Spleen (tissue), 11 donors: ENCODE measurements around the gene FBXL16. TPM values are rescaled to one million over a fixed set of nuclear protein-coding genes. Genes with fewer than 3 reads are reported as not detected.

Experiments
- DNase-seq: peaks from one replicate; pipeline ENCODE4 v3.0.0-alpha.2; 2020
- H3K27ac ChIP-seq, 8 donors: fragments of 200-600 bp; sonication (generic) in 7 of 8; 1 replicate in 4 of 8; 2 replicates in 4 of 8; pipeline versions ENCODE4 v1.5.0 to v1.8.0; 2016 to 2021; ENCODE audit warnings: inconsistent platforms in 4 of 8, mild to moderate bottlenecking in 4 of 8, moderate library complexity in 1 of 8
- H3K27me3 ChIP-seq, 7 donors: fragments of 200-600 bp; sonication (generic) in 6 of 7; replicated peaks in 1 of 7; 1 replicate in 4 of 7; 2 replicates in 3 of 7; pipeline versions ENCODE4 v1.5.0 to v1.8.0; 2016 to 2021; ENCODE audit warnings: inconsistent platforms in 3 of 7, mild to moderate bottlenecking in 1 of 7
- H3K36me3 ChIP-seq, 6 donors: fragments of 200-600 bp; sonication (generic) in 5 of 6; 1 replicate in 4 of 6; 2 replicates in 2 of 6; pipeline versions ENCODE4 v1.5.0 to v1.8.0; 2016 to 2021; ENCODE audit warnings: inconsistent platforms in 2 of 6
- H3K4me1 ChIP-seq, 6 donors: fragments of 200-600 bp; sonication (generic) in 5 of 6; 1 replicate in 3 of 6; 2 replicates in 3 of 6; pipeline versions ENCODE4 v1.5.0 to v1.8.0; 2016 to 2021; ENCODE audit warnings: inconsistent platforms in 3 of 6
- H3K4me3 ChIP-seq, 8 donors: fragments of 200-600 bp; sonication (generic) in 7 of 8; 1 replicate in 4 of 8; 2 replicates in 4 of 8; pipeline versions ENCODE4 v1.5.0 to v1.8.0; 2016 to 2021; ENCODE audit warnings: inconsistent platforms in 4 of 8, mild to moderate bottlenecking in 4 of 8, moderate library complexity in 2 of 8
- H3K9me3 ChIP-seq, 8 donors: fragments of 200-600 bp; sonication (generic) in 7 of 8; 1 replicate in 4 of 8; 2 replicates in 4 of 8; pipeline versions ENCODE4 v1.5.0 to v1.8.0; 2016 to 2021; ENCODE audit warnings: inconsistent platforms in 4 of 8
- CTCF ChIP-seq, 11 experiments: fragments of 200-600 bp in 7 of 11; fragments of 450-650 bp in 4 of 11; sonication (generic) in 4 of 11; IDR thresholded peaks in 8 of 11; conservative IDR thresholded peaks in 3 of 11; 1 replicate in 7 of 11; 2 replicates in 4 of 11; pipeline versions ENCODE4 v1.4.0 to v1.8.0; 2016 to 2021; ENCODE audit warnings: antibody characterized with exemption in 11 of 11, inconsistent platforms in 4 of 11, mild to moderate bottlenecking in 1 of 11
- POLR2A ChIP-seq, 3 donors: fragments of 450-650 bp; IDR thresholded peaks; one replicate each; pipeline ENCODE4 v1.5.1; 2017; ENCODE audit warnings: antibody characterized with exemption in 3 of 3, mild to moderate bottlenecking in 1 of 3
- POLR2AphosphoS5 ChIP-seq, 3 donors: sonication (generic); formaldehyde crosslinking; IDR thresholded peaks; one replicate each; pipeline ENCODE4 v1.5.1; 2017; ENCODE audit warnings: antibody characterized with exemption in 3 of 3
- WGBS, 5 donors: extraction: QIAGEN DNeasy Blood & Tissue Kit in 3 of 5; methylation state at CpG; one replicate each; pipeline versions ENCODE4 v1.1.5 to v1.1.7; 2013 to 2018; 5-methylcytosine and 5-hydroxymethylcytosine counted together
- intact Hi-C: fragments of 100-400 bp; cut with DNase I; formaldehyde crosslinking; loops from one replicate; pipeline ENCODE4 v1.15.0; 2023; ENCODE audit warnings: low total_unique reads
- polyA plus RNA-seq, 3 donors: library from polyadenylated mRNA; stranded (reverse); fragments of 200-250 nt; gene quantifications; one replicate each; pipeline ENCODE4 v1.2.1, GENCODE V29; 2013
- total RNA-seq, 7 donors: library from RNA; depleted of rRNA in 3 of 7; stranded (reverse); fragments of >200 nt in 3 of 7; fragmentation: NEBNext Ultra II Directional in 4 of 7; extraction: Animal tissue kit (Norgen Biotek cat#: 25700) in 4 of 7; gene quantifications; one replicate each; pipeline versions ENCODE4 v1.1.0 to v1.2.1, GENCODE V29; 2016 to 2021
- donor health status: healthy with polysubstance abuse.
- donor health status: DM: no; HTN: no; CAD: no; lungs with moderate emphysema.
- donor health status: DM: no; HTN: no; CAD: no.
- donor health status: Bipolar disorder and iron deficiency.
- donor health status: healthy.
- donor health status: DM: no; HTN: no; CAD: no.
- donor health status: DM: yes; HTN: yes; CAD: no.

Gene FBXL16
- total and polyA plus RNA-seq, 10 donors: 0.48 to 2.6 (median 1.5) TPM

DNA sequence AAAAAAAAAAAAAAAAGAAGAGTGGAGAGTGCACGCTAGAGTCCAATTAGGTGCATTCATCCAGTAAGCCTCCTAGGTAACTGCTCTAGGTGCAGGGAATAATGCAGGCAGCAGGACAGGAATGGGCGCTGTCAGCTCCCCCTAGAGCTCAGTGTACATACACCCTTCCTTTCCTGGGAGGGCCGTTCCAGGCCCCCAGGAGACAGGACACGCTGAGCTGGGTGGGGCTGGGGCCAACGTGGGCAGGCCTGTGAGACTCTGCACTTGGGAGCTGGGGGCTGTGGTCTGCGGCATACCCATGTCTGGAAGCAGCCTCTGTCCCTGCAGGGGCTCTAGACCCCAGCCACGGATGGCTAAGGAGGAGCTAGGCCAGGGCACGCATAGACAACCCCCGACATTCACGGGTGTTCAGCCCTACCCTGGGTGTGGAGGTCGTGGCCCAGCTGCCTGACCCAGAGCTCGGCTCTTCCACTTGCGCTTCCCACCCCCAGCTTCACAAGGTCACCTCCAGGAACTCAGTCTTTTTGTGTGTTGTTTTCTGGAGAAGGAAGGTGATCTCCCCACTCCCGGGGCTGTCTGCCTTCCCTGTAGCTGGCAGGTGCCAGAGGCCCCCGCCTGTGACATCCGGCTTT, 14.3 kb upstream of the FBXL16 start:
- Histone ChIP-seq H3K27ac (peak overlapping the region in 7 of 8 donors; percentile 85 to 93 (median 91)), H3K27me3 (peaks cover 0 to 30% (median 12%) of the 10 kb centered on the region in 7 donors), H3K4me3 (peak overlapping the region; percentile 64 to 91 (median 82)), H3K4me1 (peaks cover 19 to 83% (median 48%) of the 10 kb centered on the region in 6 donors), H3K36me3 (peaks cover 0 to 17% (median 0%) of the 10 kb centered on the region in 6 donors), H3K9me3 (no peaks in the 10 kb centered on the region)
- no peak for DNase-seq
- intact Hi-C loops: no loop called here
- WGBS, 5 donors: 8 to 14% (median 12%) methylated on average over 11 to 16 of the region's 16 CpGs
- no peak for TF ChIP-seq POLR2AphosphoS5 (IDR thresholded peaks at IDR 0.05)
- no peak for TF ChIP-seq POLR2A (IDR thresholded peaks at IDR 0.05)
- no peak for TF ChIP-seq CTCF (IDR thresholded peaks at IDR 0.05 in 8 of 11, conservative IDR thresholded peaks at IDR 0.05 in 3 of 11)

DNA sequence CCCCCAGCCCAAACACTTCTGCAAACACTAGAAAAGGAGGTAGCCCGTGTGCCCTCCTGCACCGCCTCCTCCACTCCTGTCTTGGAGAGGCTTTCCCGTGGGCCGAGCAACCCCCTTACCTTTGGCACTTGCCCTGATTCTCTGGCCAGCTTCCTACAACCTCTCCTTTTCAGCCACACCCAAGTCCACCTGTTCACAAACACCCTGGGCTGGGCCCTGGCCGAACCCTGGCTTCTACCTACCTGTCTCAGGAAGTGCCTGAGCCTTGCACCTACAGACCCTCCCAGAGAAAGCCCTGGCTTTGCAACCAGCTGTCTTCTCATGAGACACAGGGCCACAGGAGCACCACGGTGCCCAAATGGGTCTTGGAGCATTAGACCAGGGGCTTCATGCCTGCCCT, 13.3 kb upstream of the FBXL16 start:
- no peak for TF ChIP-seq CTCF (IDR thresholded peaks at IDR 0.05 in 8 of 11, conservative IDR thresholded peaks at IDR 0.05 in 3 of 11)
- TF ChIP-seq POLR2A (IDR thresholded peaks at IDR 0.05): no peak
- TF ChIP-seq POLR2AphosphoS5 (IDR thresholded peaks at IDR 0.05): no peak
- 87 to 96% (median 89%) methylated on average over 6 of the region's 6 CpGs for WGBS, 5 donors
- peaks cover 0 to 17% (median 0%) of the 10 kb centered on the region in 6 donors for H3K36me3 ChIP-seq
- H3K27ac ChIP-seq: no peak overlapping the region
- no peak overlapping the region for H3K4me3 ChIP-seq
- H3K4me1 ChIP-seq: peaks cover 23 to 88% (median 57%) of the 10 kb centered on the region in 6 donors
- no peak for DNase-seq
- no peaks in the 10 kb centered on the region for H3K9me3 ChIP-seq
- peaks cover 0 to 40% (median 12%) of the 10 kb centered on the region in 7 donors for H3K27me3 ChIP-seq
- intact Hi-C loops: no loop called here

DNA sequence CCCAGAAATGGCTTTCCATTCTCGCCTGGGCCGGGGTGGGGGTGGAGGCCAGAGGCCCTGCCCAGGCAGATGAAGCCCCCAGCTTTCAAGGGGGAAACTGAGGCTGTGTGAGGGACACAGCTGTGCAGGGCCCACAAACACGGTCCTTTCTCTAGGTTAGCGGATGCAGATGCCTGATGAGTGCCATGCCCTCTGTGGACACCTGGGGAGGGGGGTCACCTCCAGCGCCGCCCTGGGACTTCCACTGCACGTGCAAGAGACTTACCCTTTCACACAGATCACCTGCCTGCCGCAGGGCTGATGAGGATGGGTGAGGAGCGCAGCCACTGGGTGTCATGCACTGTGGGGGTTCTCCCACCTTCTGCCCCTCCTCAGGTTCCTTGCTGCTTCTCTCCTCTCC, 12.8 kb upstream of the FBXL16 start:
- 82 to 95% (median 90%) methylated on average over 6 to 9 of the region's 9 CpGs for WGBS, 5 donors
- peaks cover 0 to 45% (median 12%) of the 10 kb centered on the region in 7 donors for H3K27me3 ChIP-seq
- H3K4me3 ChIP-seq: no peak overlapping the region
- no peak for DNase-seq
- H3K36me3 ChIP-seq: peaks cover 0 to 17% (median 0%) of the 10 kb centered on the region in 6 donors
- TF ChIP-seq CTCF (IDR thresholded peaks at IDR 0.05 in 8 of 11, conservative IDR thresholded peaks at IDR 0.05 in 3 of 11): no peak
- TF ChIP-seq POLR2A (IDR thresholded peaks at IDR 0.05): no peak
- peak in 1 of 3 donors; percentile 4 for TF ChIP-seq POLR2AphosphoS5 (IDR thresholded peaks at IDR 0.05)
- H3K27ac ChIP-seq: no peak overlapping the region
- intact Hi-C loops: no loop called here
- H3K4me1 ChIP-seq: peaks cover 23 to 87% (median 60%) of the 10 kb centered on the region in 6 donors
- H3K9me3 ChIP-seq: no peaks in the 10 kb centered on the region

GRCh38 chr16:717450-718245, 12.0 kb upstream of the FBXL16 start:
- peaks cover 23 to 81% (median 57%) of the 10 kb centered on the region in 6 donors for H3K4me1 ChIP-seq
- no peak overlapping the region for H3K27ac ChIP-seq

More at GRCh38 chr16:717450-718245, 12.0 kb upstream of the FBXL16 start:
- intact Hi-C loops: no loop called here
- TF ChIP-seq POLR2A (IDR thresholded peaks at IDR 0.05): no peak
- TF ChIP-seq POLR2AphosphoS5 (IDR thresholded peaks at IDR 0.05): no peak
- no peak for TF ChIP-seq CTCF (IDR thresholded peaks at IDR 0.05 in 8 of 11, conservative IDR thresholded peaks at IDR 0.05 in 3 of 11)
- WGBS, 5 donors: 81 to 93% (median 85%) methylated on average over 9 to 32 of the region's 32 CpGs
- DNase-seq: no peak
- no peak overlapping the region for H3K4me3 ChIP-seq
- H3K27me3 ChIP-seq: peaks cover 0 to 52% (median 12%) of the 10 kb centered on the region in 7 donors
- H3K36me3 ChIP-seq: peaks cover 0 to 14% (median 0%) of the 10 kb centered on the region in 6 donors
- no peaks in the 10 kb centered on the region for H3K9me3 ChIP-seq
